Loucy (cell line): ENCODE measurements around the gene PDZD7.

Experiments
- H2AFZ ChIP-seq: fragments of 200-600 bp; sonication (generic); 2 replicates; pipeline ENCODE4 v1.6.0; 2016; ENCODE audit warnings: antibody characterized with exemption, mild to moderate bottlenecking, low read length, moderate library complexity
- H3F3A ChIP-seq: fragments of 200-600 bp; 2 replicates; pipeline ENCODE4 v1.6.0; 2016; ENCODE audit warnings: antibody characterized with exemption, low read depth, mild to moderate bottlenecking
- H3K27me3 ChIP-seq: fragments of 200-600 bp; sonication (generic); 2 replicates; pipeline ENCODE4 v1.6.1; 2014; ENCODE audit warnings: low read length, mild to moderate bottlenecking; ENCODE audit not compliant: insufficient read depth, poor library complexity, severe bottlenecking
- H3K36me3 ChIP-seq: fragments of 200-600 bp; sonication (generic); 2 replicates; pipeline ENCODE4 v1.6.1; 2016; ENCODE audit warnings: low read length; ENCODE audit not compliant: insufficient read depth
- H3K4me1 ChIP-seq: fragments of 200-600 bp; sonication (generic); 2 replicates; pipeline ENCODE4 v1.5.1; 2014; ENCODE audit warnings: low read length, mild to moderate bottlenecking; ENCODE audit not compliant: insufficient read depth, poor library complexity, severe bottlenecking
- H3K4me2 ChIP-seq: fragments of 200-600 bp; sonication (generic); 2 replicates; pipeline ENCODE4 v1.6.0; 2014; ENCODE audit warnings: antibody characterized with exemption, low read length, low read depth, mild to moderate bottlenecking; ENCODE audit not compliant: poor library complexity, severe bottlenecking
- H3K4me3 ChIP-seq: fragments of 200-600 bp; sonication (generic); 2 replicates; pipeline ENCODE4 v1.5.1; 2014; ENCODE audit warnings: low read length, mild to moderate bottlenecking, mixed read lengths; ENCODE audit not compliant: poor library complexity, severe bottlenecking
- H3K79me2 ChIP-seq: fragments of 200-600 bp; sonication (generic); 2 replicates; pipeline ENCODE4 v1.6.1; 2014; ENCODE audit warnings: low read length; ENCODE audit not compliant: insufficient read depth
- H3K9ac ChIP-seq: fragments of 200-600 bp; sonication (generic); 2 replicates; pipeline ENCODE4 v1.6.0; 2014; ENCODE audit warnings: mild to moderate bottlenecking, low read depth, low read length, moderate library complexity; ENCODE audit not compliant: poor library complexity, severe bottlenecking
- H3K9me2 ChIP-seq: fragments of 200-600 bp; sonication (generic); replicated peaks from 2 replicates; pipeline ENCODE4 v1.6.1; 2016; ENCODE audit warnings: low read depth, low read length, mixed read lengths
- H3K9me3 ChIP-seq: fragments of 200-600 bp; sonication (generic); 2 replicates; pipeline ENCODE4 v1.6.1; 2014; ENCODE audit warnings: mild to moderate bottlenecking, antibody characterized with exemption, low read length, low read depth; ENCODE audit not compliant: insufficient read depth
- H4K20me1 ChIP-seq: fragments of 200-600 bp; sonication (generic); 2 replicates; pipeline ENCODE4 v1.6.0; 2014; ENCODE audit warnings: antibody characterized with exemption, low read length, mild to moderate bottlenecking; ENCODE audit not compliant: insufficient read depth, poor library complexity, severe bottlenecking
- EZH2phosphoT487 ChIP-seq: fragments of 200-600 bp; IDR thresholded peaks from 2 replicates; pipeline ENCODE4 v1.6.1; 2018; ENCODE audit warnings: antibody characterized with exemption, mild to moderate bottlenecking, moderate library complexity, borderline replicate concordance
- TF ChIP-seq, protein P1 (sequence below): fragments of 200-600 bp; sonication (generic); conservative IDR thresholded peaks from 2 replicates; pipeline ENCODE4 v1.5.1; 2014; ENCODE audit warnings: mild to moderate bottlenecking, antibody characterized with exemption, low read length

The PDZD7 gene

DNA sequence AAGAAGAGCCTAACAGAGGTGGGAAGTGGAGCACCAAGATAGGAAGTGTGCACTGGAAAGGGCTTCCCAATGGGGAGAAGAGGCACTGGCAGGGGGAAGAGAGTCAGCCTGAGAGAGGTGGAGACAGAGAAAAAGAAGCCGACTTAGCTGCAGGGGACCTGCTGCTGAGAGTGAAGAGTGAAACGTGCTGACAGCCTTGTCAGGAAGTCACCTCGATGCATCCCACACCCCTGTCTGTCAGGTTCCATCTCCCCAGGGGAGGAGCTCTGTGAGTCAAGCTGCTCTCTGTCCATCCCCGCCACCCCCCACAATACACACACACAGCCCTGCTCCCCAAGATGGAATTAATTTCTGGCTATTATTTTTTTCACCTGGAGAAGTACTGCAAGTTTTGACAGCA, 44.8 kb upstream of the PDZD7 start:
- Histone ChIP-seq H3K4me3 (no peak overlapping the region), H3K9ac (no peak overlapping the region), H3K4me2 (no peak overlapping the region), H4K20me1 (no peaks in the 10 kb centered on the region), H2AFZ (no peak overlapping the region), H3K27me3 (no peaks in the 10 kb centered on the region), H3F3A (no peaks in the 10 kb centered on the region), H3K9me3 (no peaks in the 10 kb centered on the region), H3K79me2 (no peaks in the 10 kb centered on the region), H3K9me2 (no peaks in the 10 kb centered on the region), H3K36me3 (no peaks in the 10 kb centered on the region), H3K4me1 (no peaks in the 10 kb centered on the region)
- TF ChIP-seq EZH2phosphoT487: no peak

DNA sequence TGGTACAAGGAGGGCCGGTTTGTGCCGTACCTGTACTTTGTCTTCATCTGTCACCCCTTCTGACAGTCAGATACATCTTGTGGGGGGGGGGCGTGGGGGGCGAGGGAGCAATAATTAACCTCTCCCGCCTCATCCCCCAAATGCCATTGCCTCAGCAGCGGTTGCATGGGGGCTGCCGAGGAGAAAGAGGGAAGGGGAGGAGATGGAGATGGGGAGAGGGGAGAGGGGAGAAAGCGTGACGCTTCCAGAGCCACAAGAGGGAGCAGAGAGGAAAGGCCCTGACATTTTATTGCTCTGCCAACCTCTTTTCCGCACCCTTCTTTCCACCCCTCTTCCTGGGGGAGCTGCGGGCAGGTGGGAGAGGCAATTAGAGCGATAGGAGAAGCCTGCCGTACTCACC, 42.7 kb upstream of the PDZD7 start:
- Histone ChIP-seq H2AFZ (no peak overlapping the region), H3K9me3 (no peaks in the 10 kb centered on the region), H3K79me2 (no peaks in the 10 kb centered on the region), H3K9ac (no peak overlapping the region), H3K4me3 (no peak overlapping the region), H3K4me1 (no peaks in the 10 kb centered on the region), H3K27me3 (no peaks in the 10 kb centered on the region), H3K36me3 (no peaks in the 10 kb centered on the region), H3K9me2 (no peaks in the 10 kb centered on the region), H4K20me1 (no peaks in the 10 kb centered on the region), H3K4me2 (no peak overlapping the region), H3F3A (no peaks in the 10 kb centered on the region)
- TF ChIP-seq, protein P1, sequence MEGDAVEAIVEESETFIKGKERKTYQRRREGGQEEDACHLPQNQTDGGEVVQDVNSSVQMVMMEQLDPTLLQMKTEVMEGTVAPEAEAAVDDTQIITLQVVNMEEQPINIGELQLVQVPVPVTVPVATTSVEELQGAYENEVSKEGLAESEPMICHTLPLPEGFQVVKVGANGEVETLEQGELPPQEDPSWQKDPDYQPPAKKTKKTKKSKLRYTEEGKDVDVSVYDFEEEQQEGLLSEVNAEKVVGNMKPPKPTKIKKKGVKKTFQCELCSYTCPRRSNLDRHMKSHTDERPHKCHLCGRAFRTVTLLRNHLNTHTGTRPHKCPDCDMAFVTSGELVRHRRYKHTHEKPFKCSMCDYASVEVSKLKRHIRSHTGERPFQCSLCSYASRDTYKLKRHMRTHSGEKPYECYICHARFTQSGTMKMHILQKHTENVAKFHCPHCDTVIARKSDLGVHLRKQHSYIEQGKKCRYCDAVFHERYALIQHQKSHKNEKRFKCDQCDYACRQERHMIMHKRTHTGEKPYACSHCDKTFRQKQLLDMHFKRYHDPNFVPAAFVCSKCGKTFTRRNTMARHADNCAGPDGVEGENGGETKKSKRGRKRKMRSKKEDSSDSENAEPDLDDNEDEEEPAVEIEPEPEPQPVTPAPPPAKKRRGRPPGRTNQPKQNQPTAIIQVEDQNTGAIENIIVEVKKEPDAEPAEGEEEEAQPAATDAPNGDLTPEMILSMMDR: no peak
- TF ChIP-seq EZH2phosphoT487: no peak

DNA sequence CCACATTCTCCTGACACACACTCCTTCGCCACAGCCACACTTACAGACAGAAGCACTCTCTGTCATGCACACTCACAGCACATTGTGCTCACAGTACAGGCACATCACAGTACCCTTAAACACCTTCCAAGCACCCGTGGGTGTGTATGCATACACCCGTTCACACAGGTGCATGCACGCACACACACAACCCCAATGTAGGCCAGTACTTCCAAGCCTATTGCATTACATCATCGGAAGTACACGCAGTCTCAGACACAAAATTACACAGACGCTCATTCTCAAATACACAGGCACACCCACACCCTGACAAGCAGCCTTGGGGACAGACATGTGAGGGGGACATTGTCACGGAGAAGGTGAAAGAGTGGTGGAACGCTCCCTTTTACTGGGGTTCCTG, 42.0 kb upstream of the PDZD7 start:
- H3K4me1 ChIP-seq: no peaks in the 10 kb centered on the region
- no peaks in the 10 kb centered on the region for H3K79me2 ChIP-seq
- no peak overlapping the region for H3K9ac ChIP-seq
- TF ChIP-seq, protein P1: no peak
- no peak for TF ChIP-seq EZH2phosphoT487
- H3K36me3 ChIP-seq: no peaks in the 10 kb centered on the region
- no peaks in the 10 kb centered on the region for H4K20me1 ChIP-seq
- H2AFZ ChIP-seq: no peak overlapping the region
- no peak overlapping the region for H3K4me2 ChIP-seq
- no peak overlapping the region for H3K4me3 ChIP-seq
- H3K9me3 ChIP-seq: no peaks in the 10 kb centered on the region
- no peaks in the 10 kb centered on the region for H3K9me2 ChIP-seq
- H3K27me3 ChIP-seq: no peaks in the 10 kb centered on the region
- H3F3A ChIP-seq: no peaks in the 10 kb centered on the region

DNA sequence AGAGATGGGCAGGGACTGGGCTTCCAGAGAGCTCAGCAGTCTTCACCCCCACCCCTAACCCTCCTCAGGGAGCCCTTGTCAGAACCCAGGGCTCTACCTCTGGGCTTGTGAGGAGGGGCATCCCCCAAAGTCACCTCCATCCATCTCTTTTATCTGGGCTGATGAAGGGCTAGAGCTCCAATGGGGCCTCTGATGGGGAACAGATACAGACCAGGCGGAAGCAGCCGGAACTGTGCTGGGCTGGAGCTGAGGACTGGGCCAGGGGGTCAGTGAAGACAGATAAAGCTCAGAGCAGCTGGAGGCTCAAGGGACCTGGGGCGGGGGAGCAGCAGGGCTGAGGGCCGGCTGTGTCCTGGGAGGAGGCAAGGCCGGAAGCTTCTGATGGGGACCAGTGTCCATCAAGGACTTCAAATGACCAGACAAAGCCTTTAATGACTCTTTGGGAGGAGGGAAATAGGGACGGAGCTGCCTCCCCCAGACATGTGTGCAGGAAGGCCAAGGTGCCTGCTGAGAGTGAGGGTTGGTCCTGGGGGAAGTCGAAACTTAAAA, 41.0 kb upstream of the PDZD7 start:
- H3K4me3 ChIP-seq: no peak overlapping the region
- no peaks in the 10 kb centered on the region for H3F3A ChIP-seq
- no peaks in the 10 kb centered on the region for H3K9me3 ChIP-seq
- no peak overlapping the region for H3K4me2 ChIP-seq
- no peak overlapping the region for H3K9ac ChIP-seq
- H4K20me1 ChIP-seq: no peaks in the 10 kb centered on the region
- H2AFZ ChIP-seq: no peak overlapping the region
- H3K36me3 ChIP-seq: no peaks in the 10 kb centered on the region
- peaks cover 7% of the 10 kb centered on the region for H3K4me1 ChIP-seq
- no peak for TF ChIP-seq EZH2phosphoT487
- TF ChIP-seq, protein P1: no peak
- H3K9me2 ChIP-seq: no peaks in the 10 kb centered on the region
- no peaks in the 10 kb centered on the region for H3K27me3 ChIP-seq
- H3K79me2 ChIP-seq: no peaks in the 10 kb centered on the region
